Hepatocyte (in vitro differentiated cells): Measurements from ENCODE around the gene DLX4. TPM values are rescaled to one million over a fixed set of nuclear protein-coding genes. Genes with fewer than 3 reads are reported as not detected.
A peak's percentile ranks its signal among the peaks of the same experiment; 100 is the strongest.

Experiments
- DNase-seq: peaks from one replicate; pipeline ENCODE4 v3.0.0-alpha.2; 2016; ENCODE audit warnings: low spot score
- H2AFZ ChIP-seq: fragments of 200-600 bp; sonication (generic); 2 replicates; pipeline ENCODE4 v1.6.0; 2016; ENCODE audit warnings: antibody characterized with exemption, mild to moderate bottlenecking
- H3K27ac ChIP-seq: fragments of 200-600 bp; sonication (generic); 2 replicates; pipeline ENCODE4 v1.5.1; 2016; ENCODE audit warnings: mild to moderate bottlenecking
- H3K27me3 ChIP-seq: fragments of 200-600 bp; sonication (generic); 2 replicates; pipeline ENCODE4 v1.6.1; 2016
- H3K36me3 ChIP-seq: fragments of 200-600 bp; sonication (generic); replicated peaks from 2 replicates; pipeline ENCODE4 v1.5.1; 2016; ENCODE audit warnings: low read depth; ENCODE audit not compliant: insufficient read depth
- H3K4me1 ChIP-seq: fragments of 200-600 bp; sonication (generic); 2 replicates; pipeline ENCODE4 v1.5.1; 2016; ENCODE audit warnings: mild to moderate bottlenecking, moderate library complexity; ENCODE audit not compliant: insufficient read depth
- H3K4me2 ChIP-seq: fragments of 200-600 bp; sonication (generic); 2 replicates; pipeline ENCODE4 v1.6.0; 2016
- H3K4me3 ChIP-seq: fragments of 200-600 bp; sonication (generic); 2 replicates; pipeline ENCODE4 v1.5.1; 2016; ENCODE audit warnings: mild to moderate bottlenecking
- H3K79me2 ChIP-seq: fragments of 200-600 bp; sonication (generic); 2 replicates; pipeline ENCODE4 v1.6.0; 2017; ENCODE audit warnings: mild to moderate bottlenecking
- H3K9me2 ChIP-seq: fragments of 200-600 bp; sonication (generic); replicated peaks from 2 replicates; pipeline ENCODE4 v1.6.0; 2017; ENCODE audit warnings: mild to moderate bottlenecking; ENCODE audit not compliant: insufficient read depth
- H3K9me3 ChIP-seq: fragments of 200-600 bp; sonication (generic); 2 replicates; pipeline ENCODE4 v1.5.1; 2016; ENCODE audit warnings: low read depth, mild to moderate bottlenecking
- H4K20me1 ChIP-seq: fragments of 200-600 bp; sonication (generic); 2 replicates; pipeline ENCODE4 v1.6.0; 2016; ENCODE audit warnings: mild to moderate bottlenecking; ENCODE audit not compliant: insufficient read depth, poor library complexity, severe bottlenecking
- EZH2 ChIP-seq: fragments of 200-600 bp; sonication (generic); IDR thresholded peaks from 2 replicates; pipeline ENCODE4 v1.6.1; 2016; ENCODE audit warnings: antibody characterized with exemption, mild to moderate bottlenecking, borderline replicate concordance
- EZH2phosphoT487 ChIP-seq: fragments of 200-600 bp; sonication (generic); IDR thresholded peaks from one replicate; pipeline ENCODE4 v1.6.1; 2018; ENCODE audit warnings: antibody characterized with exemption, mild to moderate bottlenecking, low read depth, moderate library complexity; ENCODE audit not compliant: unreplicated experiment, severe bottlenecking
- WGBS: methylation state at CpG from one replicate; pipeline ENCODE4 v1.1.6; 2016; ENCODE audit warnings: low lambda C conversion rate; ENCODE audit errors: missing lambda C conversion rate; 5-methylcytosine and 5-hydroxymethylcytosine counted together
- polyA plus RNA-seq: library from polyadenylated mRNA; unstranded; fragments of >200 nt; fragmentation: Nextera tagmentation; extraction: Ambion mirVana; gene quantifications from 2 replicates; pipeline ENCODE4 v1.2.1, GENCODE V29; 2016
- total RNA-seq: library from RNA; depleted of rRNA; stranded (reverse); fragments of >200 nt; gene quantifications from 2 replicates; pipeline ENCODE4 v1.2.3, GENCODE V29; 2014
- TF ChIP-seq, protein P1 (sequence below): fragments of 200-600 bp; sonication (generic); IDR thresholded peaks from 2 replicates; pipeline ENCODE4 v1.5.1; 2016; ENCODE audit warnings: antibody characterized with exemption, mild to moderate bottlenecking; ENCODE audit not compliant: poor library complexity

DLX4 gene
- total and polyA plus RNA-seq, 2 experiments from 2014 or later = 0.17 to 1.4 TPM

DNA sequence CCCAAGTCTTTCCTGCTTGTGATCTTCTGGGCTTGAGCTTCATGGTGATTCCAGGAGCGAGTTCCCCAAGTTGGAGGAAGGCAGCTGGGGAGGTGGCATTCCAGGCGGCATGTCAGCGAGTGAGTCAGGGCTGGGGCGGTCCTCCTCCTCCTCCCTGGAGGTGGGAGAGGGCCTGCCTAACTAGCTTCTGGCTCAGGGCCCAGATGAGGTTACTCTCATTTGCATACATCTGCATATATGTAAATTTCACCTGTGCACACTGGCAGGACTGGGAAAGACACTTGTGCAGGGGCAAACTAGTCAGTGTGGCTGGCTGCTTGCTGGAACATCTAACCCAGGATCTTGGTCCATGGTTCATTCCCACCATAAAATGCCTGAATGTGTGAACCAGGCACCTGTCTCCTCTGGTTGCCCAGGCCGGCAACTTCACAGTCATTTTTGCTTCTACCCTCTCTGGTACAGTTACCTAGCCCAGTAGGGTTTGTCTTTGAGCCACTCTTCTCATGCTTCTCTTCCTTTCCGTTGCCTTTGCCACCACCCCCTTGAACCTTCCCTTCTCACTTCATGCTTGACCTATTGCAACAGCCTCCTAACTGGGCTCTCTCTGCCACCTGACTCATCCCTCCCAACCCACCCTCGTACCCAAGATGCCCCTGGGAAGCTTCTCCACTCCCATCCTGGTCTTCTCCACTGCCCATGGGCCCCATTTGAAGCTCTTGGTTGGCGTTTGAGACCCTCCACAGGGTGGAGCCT, 9.6 kb upstream of the DLX4 start:
- H4K20me1 ChIP-seq = no peaks in the 10 kb centered on the region
- no peak for DNase-seq
- no peaks in the 10 kb centered on the region for H3K9me2 ChIP-seq
- no peak overlapping the region for H2AFZ ChIP-seq
- no peaks in the 10 kb centered on the region for H3K9me3 ChIP-seq
- H3K36me3 ChIP-seq = no peaks in the 10 kb centered on the region
- TF ChIP-seq, protein P1, sequence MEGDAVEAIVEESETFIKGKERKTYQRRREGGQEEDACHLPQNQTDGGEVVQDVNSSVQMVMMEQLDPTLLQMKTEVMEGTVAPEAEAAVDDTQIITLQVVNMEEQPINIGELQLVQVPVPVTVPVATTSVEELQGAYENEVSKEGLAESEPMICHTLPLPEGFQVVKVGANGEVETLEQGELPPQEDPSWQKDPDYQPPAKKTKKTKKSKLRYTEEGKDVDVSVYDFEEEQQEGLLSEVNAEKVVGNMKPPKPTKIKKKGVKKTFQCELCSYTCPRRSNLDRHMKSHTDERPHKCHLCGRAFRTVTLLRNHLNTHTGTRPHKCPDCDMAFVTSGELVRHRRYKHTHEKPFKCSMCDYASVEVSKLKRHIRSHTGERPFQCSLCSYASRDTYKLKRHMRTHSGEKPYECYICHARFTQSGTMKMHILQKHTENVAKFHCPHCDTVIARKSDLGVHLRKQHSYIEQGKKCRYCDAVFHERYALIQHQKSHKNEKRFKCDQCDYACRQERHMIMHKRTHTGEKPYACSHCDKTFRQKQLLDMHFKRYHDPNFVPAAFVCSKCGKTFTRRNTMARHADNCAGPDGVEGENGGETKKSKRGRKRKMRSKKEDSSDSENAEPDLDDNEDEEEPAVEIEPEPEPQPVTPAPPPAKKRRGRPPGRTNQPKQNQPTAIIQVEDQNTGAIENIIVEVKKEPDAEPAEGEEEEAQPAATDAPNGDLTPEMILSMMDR = no peak
- TF ChIP-seq EZH2 (no peak), EZH2phosphoT487 (no peak)
- H3K4me2 ChIP-seq = no peak overlapping the region
- 67% methylated on average over 8 of the region's 8 CpGs for WGBS
- H3K27ac ChIP-seq = no peak overlapping the region
- H3K27me3 ChIP-seq = peaks cover 35% of the 10 kb centered on the region
- no peaks in the 10 kb centered on the region for H3K79me2 ChIP-seq
- H3K4me1 ChIP-seq = peaks cover 10% of the 10 kb centered on the region
- H3K4me3 ChIP-seq = no peak overlapping the region

DNA sequence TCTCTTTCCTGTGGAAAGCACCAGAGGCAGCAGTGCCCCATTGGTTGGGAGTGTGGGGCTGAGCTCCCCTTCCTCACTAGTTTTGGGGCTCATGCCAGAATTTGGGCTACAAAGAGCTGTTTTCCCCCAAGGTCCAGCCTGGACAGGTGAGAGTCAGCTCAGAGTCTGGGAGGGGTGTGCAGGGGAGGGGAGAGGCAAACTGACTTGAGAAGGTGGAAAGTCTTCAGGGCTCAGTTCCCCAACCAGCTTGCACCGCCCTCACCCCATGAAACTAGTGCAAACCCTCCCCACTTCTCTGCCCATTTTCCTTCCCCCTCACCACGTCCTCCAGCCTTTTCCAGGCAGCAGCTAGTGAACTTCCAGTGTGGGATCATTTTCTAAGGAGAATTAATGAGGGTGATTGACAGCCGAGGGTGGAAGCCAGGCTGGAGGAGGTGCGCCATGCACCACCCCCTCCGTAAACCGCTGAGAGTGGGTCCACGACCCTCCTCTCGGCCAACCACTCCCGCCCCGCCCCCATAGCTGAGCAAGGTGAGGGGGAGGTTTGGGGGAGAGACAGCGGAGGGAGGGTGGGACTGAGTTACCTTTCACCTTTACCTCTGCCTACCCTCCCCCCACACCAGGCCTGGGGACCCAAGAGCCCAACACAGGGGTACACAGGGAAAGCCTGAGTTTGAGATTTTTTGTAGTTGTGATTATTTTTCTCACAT, 6.2 kb upstream of the DLX4 start:
- TF ChIP-seq EZH2phosphoT487 = no peak
- peak; percentile 8 for TF ChIP-seq EZH2
- TF ChIP-seq, protein P1 = no peak
- Histone ChIP-seq H3K79me2 (no peaks in the 10 kb centered on the region), H3K4me1 (peaks cover 17% of the 10 kb centered on the region), H2AFZ (no peak overlapping the region), H3K27ac (no peak overlapping the region), H3K27me3 (peaks cover 69% of the 10 kb centered on the region), H3K4me3 (no peak overlapping the region), H3K9me3 (no peaks in the 10 kb centered on the region), H3K9me2 (no peaks in the 10 kb centered on the region), H4K20me1 (no peaks in the 10 kb centered on the region), H3K36me3 (no peaks in the 10 kb centered on the region), H3K4me2 (no peak overlapping the region)
- 26% methylated on average over 6 of the region's 11 CpGs for WGBS
- no peak for DNase-seq

DNA sequence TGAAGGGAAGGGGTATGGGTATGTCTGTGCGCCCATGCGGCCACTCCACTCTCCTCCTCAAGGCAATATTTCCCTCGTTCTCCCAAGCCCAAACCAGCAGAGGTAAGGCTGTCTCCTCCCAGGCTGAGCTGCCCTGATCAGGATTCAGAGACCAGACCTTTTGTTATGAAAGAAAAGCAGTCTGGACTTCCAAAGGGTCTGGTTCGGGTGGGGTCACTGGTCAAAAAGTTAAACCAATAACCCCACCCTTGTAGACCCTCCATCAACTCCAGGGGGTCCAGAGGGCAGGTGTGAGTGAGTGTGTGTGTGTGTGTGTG, 5.7 kb upstream of the DLX4 start:
- Histone ChIP-seq H3K9me3 (no peaks in the 10 kb centered on the region), H3K79me2 (no peaks in the 10 kb centered on the region), H3K27ac (no peak overlapping the region), H4K20me1 (no peaks in the 10 kb centered on the region), H3K4me3 (no peak overlapping the region), H3K27me3 (peaks cover 74% of the 10 kb centered on the region), H2AFZ (no peak overlapping the region), H3K4me2 (no peak overlapping the region), H3K4me1 (peaks cover 17% of the 10 kb centered on the region), H3K36me3 (no peaks in the 10 kb centered on the region), H3K9me2 (no peaks in the 10 kb centered on the region)
- TF ChIP-seq, protein P1 = no peak
- TF ChIP-seq EZH2 = peak; percentile 20
- no peak for TF ChIP-seq EZH2phosphoT487
- 18% methylated on average over 4 of the region's 4 CpGs for WGBS
- no peak for DNase-seq
